GM18868 (cell line): ENCODE data around the gene GRIK1.

Experiments used
- ATAC-seq: cut with Tn5 transposase; IDR thresholded peaks from one replicate; pipeline ENCODE4 v1.9.1; 2021; ENCODE audit warnings: mild to moderate bottlenecking, moderate library complexity; ENCODE audit not compliant: unreplicated experiment

GRIK1 gene

DNA sequence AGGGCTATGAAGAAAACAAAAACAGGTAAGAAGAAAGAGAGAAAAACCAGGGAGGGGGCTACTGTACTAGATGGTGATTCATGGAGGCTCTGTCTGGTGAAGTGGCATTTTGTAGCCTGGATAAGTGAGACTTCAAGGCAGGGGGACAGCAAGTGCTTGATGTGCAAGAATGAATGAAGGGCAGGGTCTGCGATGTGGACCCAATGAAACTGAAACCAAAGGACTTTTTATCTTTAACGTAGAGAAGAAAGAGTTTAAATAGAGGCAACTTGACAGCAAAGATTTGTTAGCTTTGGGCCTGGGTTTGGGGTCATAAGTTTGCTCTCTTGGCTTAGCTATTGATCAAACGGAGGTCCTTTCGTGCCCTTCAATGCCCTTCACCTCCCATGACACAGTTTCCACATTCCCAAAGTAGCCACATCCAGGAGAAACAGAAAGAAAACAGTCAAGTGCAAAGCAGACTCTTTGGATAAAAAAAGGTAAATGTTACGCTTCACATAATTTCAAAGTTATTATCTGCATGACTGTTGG is 291.0 kb downstream of the GRIK1 start:
- no peak for ATAC-seq

DNA sequence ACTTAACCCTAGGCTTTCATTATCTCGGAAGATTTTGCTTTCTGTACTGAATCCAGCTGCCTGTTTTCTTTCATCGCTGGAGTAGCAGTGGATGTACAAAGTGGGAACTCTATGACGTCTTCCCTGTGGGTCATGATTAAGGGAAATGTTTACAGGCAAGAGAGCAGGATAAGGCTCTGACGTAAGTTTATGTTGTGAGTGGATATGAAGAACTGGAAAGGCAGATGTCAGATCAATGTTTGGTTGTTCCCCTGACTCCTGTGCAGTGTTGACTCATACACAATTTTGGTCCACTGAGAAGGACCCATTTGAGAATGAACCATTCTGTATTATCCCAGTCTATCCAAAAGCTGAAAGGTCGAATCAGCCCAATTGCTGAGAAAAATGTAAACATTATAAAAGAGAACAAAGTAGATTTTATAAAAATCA is 292.4 kb downstream of the GRIK1 start:
- no peak for ATAC-seq

DNA sequence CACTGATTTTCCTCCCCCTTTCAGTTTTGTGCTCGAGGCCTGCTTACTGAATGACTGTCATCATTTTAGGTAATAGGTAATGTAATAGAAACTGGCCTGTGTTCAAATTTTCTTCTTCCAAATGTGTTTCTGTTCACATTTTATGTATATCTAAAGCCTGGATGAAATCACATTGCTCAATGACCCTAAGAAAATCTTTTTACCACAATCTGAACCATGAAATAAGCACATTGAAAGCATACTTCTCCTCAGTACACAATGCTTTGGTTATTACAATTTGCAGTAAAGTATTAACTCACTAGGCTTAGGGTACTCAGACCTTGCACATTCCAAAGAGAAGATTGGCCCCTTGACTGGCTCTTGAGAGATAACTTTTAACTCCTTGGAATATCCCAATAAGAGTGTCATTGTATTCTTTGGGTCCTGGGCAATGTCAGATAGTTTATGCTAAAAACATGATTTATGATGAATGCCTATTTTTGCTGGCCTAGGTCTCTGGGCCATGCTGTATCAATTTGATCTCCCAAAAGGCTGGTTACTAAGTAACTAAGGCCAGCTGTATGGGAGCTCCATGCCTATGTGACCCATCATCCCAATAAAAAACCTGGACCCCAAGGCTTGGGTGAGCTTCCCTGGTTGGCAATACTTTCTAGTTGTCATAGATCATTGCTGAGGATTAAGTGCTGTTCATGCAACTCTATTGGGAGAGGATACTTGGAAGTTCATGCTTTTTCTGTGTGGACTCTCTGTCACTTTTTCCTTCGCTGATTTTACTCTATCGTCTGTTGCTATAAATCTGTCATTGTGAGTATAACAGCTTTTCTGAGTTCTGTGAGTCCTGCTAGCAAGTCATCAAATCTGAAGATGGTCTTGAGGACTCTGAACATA is 293.9 kb downstream of the GRIK1 start:
- no peak for ATAC-seq

DNA sequence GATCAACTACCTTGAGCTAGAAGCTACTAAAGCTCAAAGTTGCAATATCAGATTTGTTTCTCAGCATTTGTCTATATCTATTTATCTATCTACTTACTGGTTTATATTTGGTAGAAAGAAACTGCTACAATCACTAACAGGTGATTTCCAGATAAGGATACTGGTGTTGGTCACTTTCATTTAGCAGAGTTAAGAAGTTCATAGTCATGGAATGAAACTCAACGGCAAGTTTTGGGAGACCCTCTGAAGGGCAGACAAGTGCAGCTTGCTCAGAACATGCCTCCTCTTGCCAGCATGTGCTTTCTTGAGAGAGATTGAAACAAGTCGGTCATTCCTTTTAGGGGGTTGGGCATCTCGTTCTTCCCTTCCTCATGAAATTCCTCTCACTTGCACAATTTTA is 296.5 kb downstream of the GRIK1 start:
- no peak for ATAC-seq

DNA sequence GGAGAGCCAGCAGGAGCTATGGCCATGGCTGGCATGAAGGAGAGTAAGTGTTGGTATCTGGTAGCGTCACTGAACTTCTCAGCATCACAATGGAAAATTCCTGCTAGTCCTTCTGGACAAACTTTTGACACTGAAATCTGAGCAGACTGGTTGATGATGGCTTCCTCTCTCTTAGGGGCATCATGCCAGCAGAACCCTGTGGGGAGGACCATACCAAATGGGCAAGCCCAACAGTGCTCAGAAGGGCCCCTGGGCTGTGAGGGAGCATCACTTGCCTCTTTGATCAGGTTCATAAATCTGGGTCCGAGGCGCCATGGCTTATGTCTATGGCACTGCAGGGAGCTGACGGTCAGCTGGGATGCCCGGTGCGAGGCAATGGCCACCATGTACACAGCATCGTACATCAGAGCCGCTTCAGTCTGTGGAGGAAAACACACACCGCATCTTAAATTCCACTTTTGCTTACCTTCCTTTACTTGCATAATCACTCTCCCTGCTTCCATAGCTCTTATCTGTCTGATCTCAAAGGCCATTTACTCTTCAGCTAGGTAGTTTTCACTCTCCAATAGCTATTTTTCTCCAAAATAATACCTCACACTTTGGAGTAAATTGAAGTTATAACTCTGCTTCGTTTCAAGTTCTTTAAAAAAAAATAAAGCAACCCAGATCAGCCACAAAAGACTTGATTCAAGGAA is 297.1 kb downstream of the GRIK1 start:
- no peak for ATAC-seq

DNA sequence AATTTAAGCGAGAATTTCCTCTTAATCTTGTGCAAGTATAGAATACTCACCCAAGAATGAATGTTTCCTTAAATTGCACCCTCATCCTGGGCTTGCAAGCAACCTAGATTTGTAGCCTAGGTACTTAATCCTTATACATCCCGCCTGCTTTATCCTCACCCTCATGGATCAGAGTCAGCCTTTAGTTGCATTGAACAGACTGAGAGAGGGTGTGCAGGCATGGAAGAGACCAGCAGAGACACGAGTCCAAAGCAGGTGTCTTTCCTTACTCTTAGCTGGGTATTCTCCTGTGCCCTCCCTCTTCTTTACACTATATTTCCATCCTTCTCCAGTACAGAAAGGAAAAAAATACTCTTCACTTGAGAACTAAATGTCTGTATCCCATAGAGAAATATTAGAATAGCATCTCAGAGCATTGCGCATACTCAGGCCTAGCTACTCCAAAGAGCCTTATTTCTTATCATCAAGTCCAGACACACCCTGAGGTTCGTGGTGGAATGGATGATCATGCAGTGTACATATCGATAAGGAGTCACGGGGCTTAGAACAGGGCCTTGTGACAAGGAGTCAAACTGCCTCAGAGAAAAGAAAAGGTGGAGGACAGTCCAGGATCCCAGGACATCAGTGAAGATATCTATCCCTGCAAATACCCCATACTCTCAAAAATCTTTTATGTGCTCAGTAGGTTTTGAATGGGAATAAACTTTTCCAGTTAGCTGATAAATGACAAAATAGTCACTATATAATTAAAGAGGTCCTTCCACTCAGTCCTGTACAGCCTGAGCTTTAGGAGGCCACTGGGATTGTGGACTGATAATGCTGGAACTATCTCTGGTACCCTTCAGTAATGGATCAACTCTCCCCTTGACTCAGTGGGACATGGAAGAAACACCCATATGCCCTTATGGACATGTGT is 297.9 kb downstream of the GRIK1 start:
- ATAC-seq, result no peak

DNA sequence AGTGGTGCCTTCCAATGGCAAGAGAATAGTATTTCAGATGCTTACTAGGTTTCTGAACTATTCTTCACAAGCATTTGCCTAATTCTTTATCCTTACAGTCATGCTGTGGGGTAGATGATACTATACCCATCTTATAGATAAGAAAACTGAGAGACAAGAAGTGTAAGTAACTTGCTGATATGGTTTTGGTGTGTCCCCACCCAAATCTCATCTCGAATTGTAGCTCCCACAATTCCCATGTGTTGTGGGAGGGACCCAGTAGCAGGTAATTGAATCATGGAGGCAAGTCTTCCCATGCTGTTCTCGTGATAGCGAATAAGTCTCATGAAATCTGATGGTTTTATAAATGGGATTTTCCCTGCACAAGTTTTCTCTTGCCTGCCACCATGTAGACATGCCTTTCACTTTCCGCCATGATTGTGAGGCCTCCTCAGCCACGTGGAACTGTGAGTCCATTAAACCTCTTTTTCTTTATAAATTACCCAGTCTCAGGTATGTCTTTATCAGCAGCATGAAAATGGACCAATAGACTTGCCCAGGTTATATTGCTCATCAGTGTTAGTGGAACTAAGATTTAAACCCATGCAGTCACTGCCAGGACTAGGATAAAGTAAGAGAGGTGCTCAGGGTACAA is 298.7 kb downstream of the GRIK1 start:
- no peak for ATAC-seq

DNA sequence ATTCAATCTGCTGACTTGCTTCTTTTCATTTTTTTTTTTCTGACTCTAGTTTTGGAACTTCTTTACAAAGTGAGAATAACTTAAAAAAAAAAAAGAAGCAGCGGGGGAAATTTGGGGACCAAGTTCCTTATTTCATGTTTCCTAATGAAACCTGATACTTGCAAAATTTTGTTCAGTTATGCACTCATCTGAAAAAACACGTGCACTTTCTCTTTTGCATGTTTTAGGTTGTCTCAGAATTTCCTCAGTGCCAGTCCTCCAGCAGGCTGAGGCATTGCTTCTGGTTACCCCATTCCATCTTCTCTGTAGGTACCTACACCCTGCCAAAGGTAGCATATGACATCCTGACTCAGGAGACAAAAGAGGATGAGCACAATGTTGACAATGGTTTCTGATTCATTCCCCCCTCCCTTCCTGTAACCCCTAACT is 299.7 kb downstream of the GRIK1 start:
- ATAC-seq, result peak; percentile 64

DNA sequence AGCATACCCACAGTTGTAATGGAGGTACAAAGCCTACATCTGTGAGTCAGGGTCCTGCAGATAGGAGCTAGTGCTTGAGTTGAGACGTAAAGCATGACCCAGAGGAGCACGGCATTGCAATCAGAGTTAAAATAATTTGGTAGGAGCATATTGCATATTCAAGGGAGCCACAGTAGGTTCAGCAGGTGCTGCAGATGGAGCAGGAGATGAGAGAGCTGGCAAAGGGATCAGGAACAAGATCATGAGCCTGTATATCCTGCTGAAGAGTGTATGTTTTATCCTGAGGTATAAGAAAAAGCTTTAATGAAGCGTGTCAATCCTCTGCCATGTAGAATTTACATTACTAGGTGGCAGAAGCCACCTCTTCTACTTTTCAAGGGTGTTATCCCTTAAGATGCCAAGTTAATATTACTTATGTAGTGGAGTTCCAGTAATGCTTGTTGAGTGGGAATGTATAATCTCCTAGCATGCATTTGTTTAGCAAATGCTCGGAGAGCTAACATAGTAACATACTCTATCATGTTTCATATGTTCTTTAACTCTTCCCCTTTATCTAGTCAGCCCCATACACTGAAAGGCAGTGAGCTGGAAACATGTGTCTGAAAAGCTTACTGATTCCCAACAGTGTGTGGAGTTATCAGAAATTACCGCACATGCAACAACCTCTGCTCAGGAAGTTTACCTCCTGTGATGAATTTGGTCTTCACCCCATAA is 300.3 kb downstream of the GRIK1 start:
- ATAC-seq, result peak; percentile 49

DNA sequence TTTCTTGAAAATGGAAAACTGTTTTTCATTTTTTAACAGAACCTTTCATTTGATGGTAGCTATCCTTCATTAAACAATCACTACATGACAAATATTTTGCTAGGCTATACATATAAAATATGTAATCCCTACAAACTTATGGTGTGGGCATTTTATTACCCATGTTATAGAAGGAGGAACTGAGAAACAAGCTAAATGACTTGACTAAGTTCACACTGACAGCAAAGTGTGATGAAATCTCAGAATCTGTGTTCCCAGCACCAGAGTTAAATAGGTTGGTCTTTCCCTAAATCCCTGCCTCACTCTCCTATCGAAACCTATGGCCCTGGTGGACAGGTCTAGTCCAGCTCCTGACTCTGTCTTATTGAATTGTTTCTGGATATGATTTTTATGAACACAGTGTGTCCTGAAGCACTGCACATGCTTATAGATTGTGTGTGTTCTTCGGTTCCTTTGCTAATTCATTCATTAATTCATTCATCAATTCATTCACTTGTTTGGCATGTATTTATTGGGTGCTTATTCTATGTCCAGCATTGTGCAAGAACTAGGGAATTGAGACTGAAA is 301.0 kb downstream of the GRIK1 start:
- ATAC-seq, result peak; percentile 54

DNA sequence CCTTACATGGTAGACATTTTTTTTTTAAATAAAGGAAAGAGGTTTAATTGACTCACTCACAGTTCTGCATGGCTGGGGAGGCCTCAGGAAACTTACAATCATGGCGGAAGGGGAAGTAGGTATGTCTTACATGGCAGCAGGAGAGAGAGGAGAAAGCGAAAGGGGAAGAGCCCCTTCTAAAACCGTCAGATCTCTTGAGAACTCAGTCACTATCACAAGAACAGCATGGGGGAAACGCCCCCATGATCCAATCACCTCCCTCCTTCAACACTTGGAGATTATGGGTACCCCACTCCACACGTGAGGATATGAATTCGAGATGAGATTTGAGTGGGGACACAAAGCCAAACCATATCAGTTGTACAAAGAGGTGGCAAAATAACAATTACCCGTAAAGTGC is 301.7 kb downstream of the GRIK1 start:
- ATAC-seq, result no peak

DNA sequence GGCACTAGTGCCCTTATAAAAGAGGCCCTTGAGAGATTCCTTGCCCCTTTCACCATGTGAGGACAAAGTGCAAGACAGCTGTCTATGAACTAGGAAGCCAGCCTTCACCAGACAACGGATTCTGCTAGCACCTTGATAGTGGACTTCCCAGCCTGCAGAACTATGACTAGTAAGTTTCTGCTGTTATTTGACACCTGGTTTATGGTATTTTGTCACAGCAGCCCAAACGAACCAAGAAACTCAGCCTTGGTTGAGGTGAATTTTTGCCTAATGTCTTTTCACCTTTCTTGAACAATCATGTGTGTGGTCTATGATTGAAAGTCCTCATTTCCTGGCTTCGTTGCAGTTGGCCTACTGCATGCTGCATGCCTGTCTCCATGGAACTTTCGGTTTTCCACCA is 302.2 kb downstream of the GRIK1 start:
- no peak for ATAC-seq

DNA sequence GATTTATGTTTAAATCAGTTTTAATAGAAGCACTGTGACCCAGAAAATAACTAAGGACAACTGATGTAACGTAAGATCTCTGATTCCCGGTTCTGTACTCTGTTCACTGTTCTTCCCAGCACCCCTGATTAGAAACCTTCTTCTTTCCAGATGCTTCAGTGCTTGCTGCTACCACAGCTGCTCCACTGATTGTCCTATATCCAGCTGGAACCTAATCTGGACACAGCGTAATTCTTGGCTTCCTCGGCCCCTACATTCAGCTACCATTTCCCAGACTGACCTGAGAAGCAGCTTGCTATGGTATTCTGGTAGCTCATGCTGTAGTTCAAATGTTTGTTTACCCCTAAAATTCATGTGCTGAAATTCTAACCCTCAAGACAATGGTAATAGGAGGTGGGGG is 302.7 kb downstream of the GRIK1 start:
- no peak for ATAC-seq

DNA sequence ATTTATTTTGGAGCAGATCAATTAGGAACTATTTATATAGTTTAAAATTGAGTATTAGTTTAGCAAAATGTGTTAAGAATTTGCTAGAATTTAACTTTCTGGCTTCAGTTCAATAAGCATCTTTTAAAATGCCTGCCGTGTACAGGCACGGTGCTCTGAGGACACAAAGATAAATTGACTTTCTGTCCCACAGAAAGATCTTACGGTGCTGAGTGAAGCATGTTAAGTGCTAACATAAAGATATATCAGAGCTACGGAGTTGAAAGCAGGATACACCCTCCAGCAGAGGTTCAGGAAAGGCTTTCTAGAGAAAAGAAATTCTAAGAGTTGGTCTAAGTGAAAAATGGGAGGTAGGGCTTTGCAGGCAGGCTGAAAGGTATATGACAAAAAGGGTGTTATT is 305.4 kb downstream of the GRIK1 start:
- ATAC-seq, result no peak

DNA sequence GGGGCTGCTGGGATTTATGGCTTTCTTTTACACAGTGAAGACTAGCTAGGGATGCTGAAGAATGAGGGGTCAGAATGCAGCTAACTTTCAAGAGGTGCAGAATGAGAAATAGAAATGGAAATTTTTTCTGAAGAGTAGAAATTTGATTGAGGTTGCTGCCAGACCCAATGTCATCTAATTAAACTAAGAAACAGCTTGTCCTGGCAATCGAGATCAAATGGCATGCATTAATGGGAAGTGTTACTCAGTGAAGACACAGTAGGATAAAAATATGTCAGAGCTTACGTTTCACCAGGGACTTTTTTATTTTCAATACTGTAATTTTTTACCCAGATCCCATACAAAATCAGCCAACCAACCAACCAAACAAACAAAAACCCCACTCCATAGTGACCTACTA is 306.0 kb downstream of the GRIK1 start:
- ATAC-seq, result no peak

DNA sequence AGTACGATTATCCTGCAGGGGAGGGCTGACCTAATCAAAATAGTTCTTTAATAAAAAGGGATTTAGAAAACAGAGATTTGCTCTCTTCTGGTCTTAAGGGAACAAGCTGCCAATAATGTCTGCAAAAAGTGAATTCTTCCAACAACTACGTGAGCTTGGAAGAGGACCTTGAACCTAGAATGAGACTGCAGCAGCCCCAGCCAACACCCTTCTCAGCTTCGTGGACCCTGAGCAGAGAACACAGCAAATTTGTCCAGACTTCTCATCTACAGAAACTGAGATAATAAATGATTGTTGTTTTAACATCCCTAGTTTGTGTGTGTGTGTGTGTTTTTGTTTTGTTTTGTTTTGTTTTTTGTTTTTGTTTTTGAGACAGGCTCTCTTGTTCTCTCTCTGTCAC is 309.4 kb downstream of the GRIK1 start:
- ATAC-seq, result no peak

DNA sequence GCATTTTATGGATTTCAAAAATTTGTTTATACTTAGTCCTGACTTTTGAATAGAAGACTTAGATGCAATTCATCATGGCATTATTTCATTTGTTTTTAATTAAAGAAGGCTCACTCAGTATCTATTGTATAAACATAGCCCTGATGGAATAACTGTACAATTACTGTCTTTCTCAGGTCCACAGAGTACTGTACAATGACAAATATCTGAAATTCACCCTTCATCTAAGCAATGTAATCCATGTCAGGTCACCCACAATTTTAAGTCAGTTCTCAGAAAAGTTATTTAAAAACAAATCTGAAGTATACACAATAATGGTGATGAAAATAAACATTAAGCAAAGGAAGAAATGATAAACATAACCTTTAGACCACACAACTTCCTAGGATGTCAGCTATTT is 311.9 kb downstream of the GRIK1 start:
- ATAC-seq, result no peak

DNA sequence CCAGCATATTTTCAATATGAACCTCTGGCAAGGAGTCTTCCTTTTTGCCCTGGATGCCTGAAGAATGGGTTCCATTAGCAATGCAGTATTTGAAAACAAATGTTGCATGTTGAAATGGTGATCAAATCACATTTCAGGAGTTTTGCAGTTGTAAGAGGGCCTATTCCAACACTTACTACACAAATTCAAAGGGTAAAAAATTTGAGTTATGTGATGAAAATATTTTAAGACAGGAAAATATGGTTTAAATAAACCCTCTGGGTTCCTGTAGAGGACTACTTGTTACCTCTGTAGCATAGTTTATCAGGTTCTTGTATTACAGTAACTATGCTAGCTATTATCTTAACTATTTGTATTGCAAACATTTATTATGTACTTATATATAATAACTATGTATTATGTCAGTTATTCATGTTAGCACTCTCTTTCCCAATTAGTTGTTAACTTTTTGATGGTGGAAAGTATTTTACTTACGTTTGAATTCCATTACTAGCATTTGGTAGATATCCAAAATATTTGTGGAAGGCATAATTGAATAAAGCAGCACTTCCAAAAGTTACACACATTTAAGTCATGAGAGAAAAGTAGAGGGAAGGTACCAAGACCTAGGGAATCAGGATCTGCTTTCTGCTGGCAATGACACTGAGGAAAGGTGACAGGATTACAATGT is 312.9 kb downstream of the GRIK1 start:
- no peak for ATAC-seq

DNA sequence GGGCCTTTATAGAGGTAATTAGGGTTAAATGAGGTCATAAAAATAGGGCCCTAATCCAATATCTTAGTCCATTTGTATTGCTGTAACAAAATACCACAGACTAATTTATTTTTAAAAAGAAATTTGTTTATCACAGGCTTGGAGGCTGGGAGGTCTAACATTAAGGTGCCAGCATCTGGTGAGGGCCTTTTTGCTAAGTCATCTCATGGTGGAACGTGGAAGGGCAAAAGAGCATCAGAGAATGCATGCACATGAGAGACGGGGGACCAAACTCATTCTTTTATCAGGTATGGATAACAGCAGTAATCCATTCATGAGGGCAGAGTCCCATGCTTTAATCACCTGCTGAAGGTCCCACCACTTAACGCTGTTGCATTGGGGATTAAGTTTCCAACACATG is 313.8 kb downstream of the GRIK1 start:
- no peak for ATAC-seq
